ENCODE results near the gene GRK2. TPM values are rescaled to one million over a fixed set of nuclear protein-coding genes. Genes with fewer than 3 reads are reported as not detected.

GRK2 gene
- total and polyA plus RNA-seq, 2 donors (not counting 3 experiments of a cell fraction or from before 2014, with no cell fraction given), result 57.9 to 62.3 TPM

DNA sequence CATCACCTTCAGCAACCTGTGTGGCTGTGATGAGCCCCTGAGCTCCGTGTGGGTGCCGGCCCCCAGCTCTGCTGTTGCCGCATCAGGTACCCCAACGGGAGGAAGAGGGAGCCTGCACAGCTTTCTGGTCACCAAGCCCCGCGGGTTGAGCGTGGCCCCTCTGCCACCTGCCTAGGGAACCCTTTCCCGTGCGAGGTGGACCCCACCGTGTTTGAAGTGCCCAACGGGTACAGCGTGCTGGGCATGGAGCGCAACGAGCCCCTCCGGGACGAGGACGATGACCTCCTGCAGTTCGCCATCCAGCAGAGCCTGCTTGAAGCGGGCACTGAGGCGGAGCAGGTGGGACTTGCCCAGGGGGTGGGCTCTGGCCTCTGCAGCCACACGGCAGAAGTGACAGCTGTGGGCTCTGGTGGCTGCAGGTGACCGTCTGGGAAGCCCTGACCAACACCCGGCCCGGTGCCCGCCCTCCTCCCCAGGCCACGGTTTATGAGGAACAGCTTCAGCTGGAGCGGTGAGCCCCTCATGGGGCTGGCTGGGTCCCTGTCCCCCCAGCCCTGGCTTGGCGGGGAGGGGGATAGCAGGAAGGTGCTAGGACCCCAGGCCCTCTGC is 35.1 kb downstream of the GRK2 start:
- no TSS peak for BruUV-seq (replicated peaks)
- H3K36me3 ChIP-seq (ENCODE audit: control insufficient read depth in 2 of 2, extremely low read depth in 1 of 2, insufficient read depth in 2 of 2, low read length in 2 of 2), result peaks cover 0 to 27% of the 10 kb centered on the region in 2 experiments
- POLR2A ChIA-PET, result no interaction called here
- TF ChIP-seq FOS (IDR thresholded peaks at IDR 0.05; ENCODE audit: borderline replicate concordance, insufficient read depth, low read length) (no peak), POLR2AphosphoS5 (IDR thresholded peaks at IDR 0.05; ENCODE audit: insufficient read depth, low read depth, low read length) (peak; percentile 23), CTCF (IDR thresholded peaks at IDR 0.05; ENCODE audit: extremely low read depth in 1 of 2, insufficient read depth in 1 of 2, low read depth in 1 of 2, low read length in 2 of 2) (no peak)
- dilution Hi-C loops (cut with MboI; ENCODE audit: extremely low pct_ligation_motif_present, low sequenced_read_pairs) (no loop called here), intact Hi-C loops (cut with micrococcal nuclease) (no loop called here)
- H3K4me1 ChIP-seq (ENCODE audit: control insufficient read depth, extremely low read depth, insufficient read depth, low read length), result peaks cover 3% of the 10 kb centered on the region
- H4K20me1 ChIP-seq (replicated peaks; ENCODE audit: control insufficient read depth, extremely low read depth, insufficient read depth, low read length), result no peaks in the 10 kb centered on the region
- FAIRE-seq (no peak), DNase-seq (ENCODE audit: low read depth, low spot score) (no peak)
- H3K27ac ChIP-seq (ENCODE audit: insufficient read depth, low read depth, low read length), result no peak overlapping the region
- H3K4me3 ChIP-seq (replicated peaks in 1 of 3; ENCODE audit: insufficient read depth in 1 of 3, low read depth in 1 of 3, low read length in 3 of 3), result no peak overlapping the region
- H3K9ac ChIP-seq (replicated peaks; ENCODE audit: extremely low read depth, insufficient read depth, low read length), result no peak overlapping the region
- no peak overlapping the region for H3K4me2 ChIP-seq (ENCODE audit: insufficient read depth, low read length)
- H3K27me3 ChIP-seq (ENCODE audit: control insufficient read depth in 2 of 2, insufficient read depth in 2 of 2, low read length in 2 of 2), result no peaks in the 10 kb centered on the region
- no peak overlapping the region for H2AFZ ChIP-seq (ENCODE audit: low read depth, low read length)
- no peaks in the 10 kb centered on the region for H3K9me1 ChIP-seq (replicated peaks; ENCODE audit: control insufficient read depth, extremely low read depth, insufficient read depth, low read length)
- H3K79me2 ChIP-seq (ENCODE audit: control insufficient read depth, insufficient read depth, low read length), result peaks cover 2% of the 10 kb centered on the region
- CTCF ChIA-PET, result interaction anchor here (1.0 to 3.1 kb wide), 2 partner anchors 16 to 81 kb away, joined by 4 to 18 read pairs; no protein-coding TSS in a partner anchor
- no peaks in the 10 kb centered on the region for H3K9me3 ChIP-seq (replicated peaks; ENCODE audit: control insufficient read depth, insufficient read depth, low read length)

DNA sequence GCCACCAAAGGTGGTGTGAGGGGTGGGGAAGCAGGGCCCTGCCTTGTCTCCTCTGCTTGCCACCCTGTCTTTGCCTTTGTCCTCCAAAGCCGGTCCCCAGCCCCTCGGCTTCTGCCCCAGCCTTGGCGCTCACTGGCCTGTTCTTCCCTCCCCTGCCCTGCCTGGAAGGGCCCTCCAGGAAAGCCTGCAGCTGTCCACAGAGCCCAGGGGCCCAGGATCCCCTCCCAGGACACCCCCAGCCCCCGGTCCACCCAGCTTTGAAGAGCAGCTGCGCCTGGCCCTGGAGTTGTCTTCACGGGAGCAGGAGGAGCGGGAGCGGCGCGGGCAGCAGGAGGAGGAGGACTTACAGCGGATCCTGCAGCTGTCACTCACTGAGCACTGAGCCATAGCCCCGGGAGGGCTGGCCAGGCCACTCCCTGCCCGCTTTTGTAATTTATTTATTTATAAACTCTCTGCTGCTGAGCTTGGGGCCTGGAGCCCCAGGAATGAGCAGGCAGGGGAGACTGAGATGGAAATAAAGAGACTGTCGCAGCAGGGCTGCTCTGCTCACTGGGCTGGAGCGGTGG is 35.8 kb downstream of the GRK2 start:
- ChIA-PET POLR2A (interaction anchor here (1.3 kb wide), 1 partner anchor 13 kb away, joined by 6 read pairs; no protein-coding TSS in a partner anchor), CTCF (interaction anchor here (1.2 to 3.1 kb wide), 4 partner anchors 13 to 220 kb away, joined by 4 to 18 read pairs (median 8); partner anchors contain the start of gene ANKRD13D)
- Histone ChIP-seq H4K20me1 (replicated peaks; ENCODE audit: control insufficient read depth, extremely low read depth, insufficient read depth, low read length) (no peaks in the 10 kb centered on the region), H3K4me3 (replicated peaks in 1 of 3; ENCODE audit: insufficient read depth in 1 of 3, low read depth in 1 of 3, low read length in 3 of 3) (no peak overlapping the region), H3K27ac (ENCODE audit: insufficient read depth, low read depth, low read length) (no peak overlapping the region), H3K9me1 (replicated peaks; ENCODE audit: control insufficient read depth, extremely low read depth, insufficient read depth, low read length) (no peaks in the 10 kb centered on the region), H3K4me2 (ENCODE audit: insufficient read depth, low read length) (no peak overlapping the region), H2AFZ (ENCODE audit: low read depth, low read length) (no peak overlapping the region), H3K9me3 (replicated peaks; ENCODE audit: control insufficient read depth, insufficient read depth, low read length) (no peaks in the 10 kb centered on the region), H3K36me3 (ENCODE audit: control insufficient read depth in 2 of 2, extremely low read depth in 1 of 2, insufficient read depth in 2 of 2, low read length in 2 of 2) (peaks cover 0 to 25% of the 10 kb centered on the region in 2 experiments), H3K79me2 (ENCODE audit: control insufficient read depth, insufficient read depth, low read length) (no peaks in the 10 kb centered on the region), H3K27me3 (ENCODE audit: control insufficient read depth in 2 of 2, insufficient read depth in 2 of 2, low read length in 2 of 2) (no peaks in the 10 kb centered on the region), H3K4me1 (ENCODE audit: control insufficient read depth, extremely low read depth, insufficient read depth, low read length) (peaks cover 3% of the 10 kb centered on the region), H3K9ac (replicated peaks; ENCODE audit: extremely low read depth, insufficient read depth, low read length) (no peak overlapping the region)
- TF ChIP-seq CTCF (IDR thresholded peaks at IDR 0.05; ENCODE audit: extremely low read depth in 1 of 2, insufficient read depth in 1 of 2, low read depth in 1 of 2, low read length in 2 of 2), result no peak
- TF ChIP-seq POLR2AphosphoS5 (IDR thresholded peaks at IDR 0.05; ENCODE audit: insufficient read depth, low read depth, low read length), result no peak
- intact Hi-C loops (cut with micrococcal nuclease) (loop anchor here (2.0 kb wide), 1 partner anchor 13 kb away; the partner anchor contains the start of gene ANKRD13D), dilution Hi-C loops (cut with MboI; ENCODE audit: extremely low pct_ligation_motif_present, low sequenced_read_pairs) (no loop called here)
- BruUV-seq (replicated peaks), result TSS peak; percentile 12
- DNase-seq (ENCODE audit: low read depth, low spot score) (no peak), FAIRE-seq (no peak)
